ENCODE results near the gene RTN4IP1. TPM values are rescaled to one million over a fixed set of nuclear protein-coding genes. Genes with fewer than 3 reads are reported as not detected.
A peak's percentile ranks its signal among the peaks of the same experiment; 100 is the strongest.

RTN4IP1 gene, protein sequence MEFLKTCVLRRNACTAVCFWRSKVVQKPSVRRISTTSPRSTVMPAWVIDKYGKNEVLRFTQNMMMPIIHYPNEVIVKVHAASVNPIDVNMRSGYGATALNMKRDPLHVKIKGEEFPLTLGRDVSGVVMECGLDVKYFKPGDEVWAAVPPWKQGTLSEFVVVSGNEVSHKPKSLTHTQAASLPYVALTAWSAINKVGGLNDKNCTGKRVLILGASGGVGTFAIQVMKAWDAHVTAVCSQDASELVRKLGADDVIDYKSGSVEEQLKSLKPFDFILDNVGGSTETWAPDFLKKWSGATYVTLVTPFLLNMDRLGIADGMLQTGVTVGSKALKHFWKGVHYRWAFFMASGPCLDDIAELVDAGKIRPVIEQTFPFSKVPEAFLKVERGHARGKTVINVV
- 8.2 TPM for polyA plus RNA-seq (2013, experiment 1 of 2; ENCODE audit: insufficient read length)
- polyA plus RNA-seq (2013, experiment 2 of 2; ENCODE audit: insufficient read length): 7.6 TPM

- DNase-seq: peak; percentile 92
These were observed at the start of gene RTN4IP1, which contains the start of gene QRSL1 for GRCh38 chr6:106629103-106629858. Gene RTN4IP1 (minus strand): TSS chr6:106629498. CDS start chr6:106629021, 477 bp downstream. Gene QRSL1 (plus strand): TSS chr6:106629578. CDS start chr6:106629682, 104 bp downstream.

GRCh38 chr6:106677282-106677681, 48.0 kb upstream of the RTN4IP1 start:
- DNase-seq: no peak

GRCh38 chr6:106674541-106675229, 45.4 kb upstream of the RTN4IP1 start:
- no peak for DNase-seq

DNA sequence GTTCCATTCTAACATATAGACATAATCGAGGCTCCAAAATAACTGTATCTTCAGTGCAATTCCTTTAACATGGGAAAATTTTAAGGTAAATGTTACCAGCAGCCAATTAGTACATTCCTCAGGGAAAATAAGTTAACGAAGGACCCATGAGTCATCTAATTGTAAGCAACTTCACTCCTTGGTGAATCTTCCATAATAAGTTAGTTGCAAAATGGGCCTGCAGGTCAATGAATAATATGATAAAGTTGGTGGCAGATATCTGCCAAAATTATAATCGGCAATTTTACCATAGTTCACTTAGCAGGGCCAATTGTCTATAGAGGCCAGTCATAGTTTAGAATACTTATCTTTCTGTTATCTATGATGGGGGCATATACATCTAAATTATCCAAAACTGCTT, 42.4 kb upstream of the RTN4IP1 start:
- DNase-seq: no peak

DNA sequence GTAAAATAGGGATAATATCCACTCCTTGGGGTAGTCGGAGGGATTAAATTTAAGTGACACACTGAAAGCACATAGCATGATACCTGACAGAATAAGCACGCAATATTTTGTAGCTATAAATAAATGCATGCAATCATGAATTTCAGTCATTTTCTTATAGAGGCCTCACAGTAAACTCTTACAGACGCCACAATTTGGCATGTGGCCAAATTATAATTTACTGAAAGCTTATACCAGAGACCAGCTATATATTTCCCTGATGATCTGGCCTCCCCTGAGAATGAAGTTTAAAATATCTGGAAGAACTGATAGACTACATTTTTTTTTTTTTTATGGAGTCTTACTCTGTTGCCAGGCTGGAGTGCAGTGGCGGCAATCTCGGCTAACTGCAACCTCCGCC, 40.9 kb upstream of the RTN4IP1 start:
- DNase-seq: no peak

- DNase-seq: no peak
These were observed 37.7 kb upstream of the RTN4IP1 start for GRCh38 chr6:106667022-106667402.

GRCh38 chr6:106666282-106667021, 37.2 kb upstream of the RTN4IP1 start:
- no peak for DNase-seq

GRCh38 chr6:106662458-106662857, 33.2 kb upstream of the RTN4IP1 start:
- DNase-seq: no peak

DNA sequence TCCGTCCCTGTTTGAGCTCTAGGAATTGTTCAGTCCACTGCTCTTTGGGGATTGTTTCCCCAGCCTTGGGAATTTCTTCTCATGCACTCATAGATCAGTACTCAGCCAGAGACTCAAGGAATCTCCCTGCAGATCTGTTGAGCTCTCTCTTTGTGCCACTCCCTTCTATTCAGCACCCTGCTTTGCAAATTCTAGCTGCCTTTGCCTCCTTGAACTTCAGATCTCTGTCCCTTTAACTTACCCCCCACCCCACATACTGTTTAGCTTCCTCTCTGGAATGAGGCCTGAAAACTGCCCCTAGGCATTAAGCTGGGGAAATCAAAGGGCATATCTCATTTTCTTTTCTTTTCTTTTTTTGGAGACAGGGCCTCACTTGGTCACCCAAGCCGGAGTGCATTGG, 30.6 kb upstream of the RTN4IP1 start:
- no peak for DNase-seq

DNA sequence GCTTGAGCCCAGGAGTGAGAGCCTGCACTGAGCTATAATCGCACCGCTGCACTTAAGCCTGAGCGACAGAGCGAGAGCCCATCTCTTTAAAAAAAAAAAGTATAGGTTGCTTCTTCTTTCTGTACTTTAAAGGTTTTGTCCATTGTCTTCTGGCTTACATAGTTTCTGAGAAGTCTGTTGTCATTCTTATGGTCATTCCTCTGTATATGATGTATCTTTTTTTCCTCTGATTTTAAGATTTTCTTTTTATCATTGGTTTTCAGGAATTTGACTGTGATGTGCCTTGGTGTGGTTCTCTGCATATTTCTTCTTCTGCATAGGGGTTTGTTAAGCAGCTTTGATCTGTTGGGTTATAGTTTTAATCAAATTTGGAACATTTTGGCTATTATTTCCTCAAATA, 29.2 kb upstream of the RTN4IP1 start:
- no peak for DNase-seq

- no peak for DNase-seq
These were observed 19.5 kb upstream of the RTN4IP1 start for GRCh38 chr6:106648651-106649308.

- peak; percentile 12 for DNase-seq
These were observed 13.8 kb upstream of the RTN4IP1 start for GRCh38 chr6:106643061-106643460.

GRCh38 chr6:106642476-106642875, 13.2 kb upstream of the RTN4IP1 start:
- DNase-seq: no peak

DNA sequence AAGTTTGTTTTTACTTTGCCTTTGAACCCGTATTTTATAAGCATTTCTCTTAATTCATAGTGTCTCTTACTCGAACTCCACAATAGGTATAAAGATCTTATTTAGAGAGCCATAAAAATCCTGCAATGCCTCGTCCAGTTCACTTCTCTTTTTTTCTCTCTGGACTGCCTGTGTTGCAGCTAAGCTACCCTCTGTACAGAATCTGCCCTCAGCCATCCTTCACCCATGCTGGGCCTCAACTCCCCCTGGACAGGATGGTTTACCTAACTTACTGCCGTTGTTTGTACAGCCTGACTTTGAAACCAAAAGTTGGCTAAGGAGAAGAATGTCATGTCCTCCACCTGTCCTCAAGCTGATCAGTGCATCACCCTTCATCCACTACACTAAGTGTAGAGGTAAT, 10.5 kb upstream of the RTN4IP1 start:
- no peak for DNase-seq

DNA sequence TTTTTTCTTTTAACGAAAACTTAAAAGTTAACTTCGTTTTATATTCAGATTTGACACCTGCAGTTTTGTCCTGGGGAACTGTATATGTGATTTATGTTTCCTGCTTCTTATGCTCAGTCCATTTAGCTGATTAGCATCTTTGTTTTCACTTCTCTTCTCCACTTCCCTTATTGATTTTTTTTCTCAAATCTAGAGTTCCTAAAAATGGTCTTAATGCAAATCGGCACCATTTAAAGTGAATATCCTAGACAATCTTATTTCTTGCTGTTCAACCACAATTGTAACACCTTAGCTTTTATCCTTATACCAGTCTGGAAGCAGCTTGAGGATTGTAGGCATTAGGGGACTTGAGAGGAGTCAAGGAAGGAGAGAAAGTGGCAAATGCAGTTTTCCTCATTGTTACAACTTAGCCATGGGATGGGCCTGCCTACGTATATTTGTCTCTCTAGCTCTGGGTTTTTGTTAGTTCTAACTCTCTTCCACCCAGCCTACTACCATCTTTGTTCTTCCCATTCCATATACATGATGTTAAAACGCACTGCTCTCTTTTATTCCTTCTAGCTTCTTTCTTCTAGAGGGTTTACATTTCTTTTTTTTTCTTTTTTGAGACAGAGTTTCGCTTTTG, 8.5 kb upstream of the RTN4IP1 start:
- no peak for DNase-seq

DNA sequence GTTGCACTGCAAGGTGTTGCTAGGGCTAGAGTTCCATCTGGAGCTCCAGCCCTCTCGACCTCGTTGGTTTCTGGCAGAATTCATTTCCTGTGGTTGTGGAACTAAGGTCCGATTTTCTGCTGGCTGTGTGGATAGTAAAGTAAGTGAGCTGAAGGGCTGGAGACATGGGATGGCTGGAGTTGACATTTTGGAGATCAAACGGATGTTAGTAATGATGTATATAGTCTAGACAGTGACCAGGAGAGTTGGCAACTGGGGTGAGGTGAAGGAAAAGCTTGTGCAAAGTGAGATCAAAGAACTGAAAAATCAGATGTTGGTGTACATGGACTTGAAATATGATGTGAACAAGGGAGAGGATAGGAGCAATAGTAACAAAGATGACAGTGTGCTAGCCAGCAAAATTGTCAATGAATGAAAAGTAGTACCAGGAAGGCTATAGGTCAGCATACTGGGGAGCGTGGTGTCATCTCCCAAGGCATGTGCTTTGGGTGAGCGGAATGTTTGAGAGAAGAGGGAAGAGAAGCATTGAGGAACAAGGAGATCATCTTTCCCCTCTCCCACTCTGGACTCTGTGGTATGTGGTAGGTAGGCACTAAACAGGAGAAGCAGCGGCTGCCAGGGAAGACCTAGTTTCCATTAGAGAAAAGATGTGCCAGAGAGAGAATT, 7.9 kb upstream of the RTN4IP1 start:
- no peak for DNase-seq

DNA sequence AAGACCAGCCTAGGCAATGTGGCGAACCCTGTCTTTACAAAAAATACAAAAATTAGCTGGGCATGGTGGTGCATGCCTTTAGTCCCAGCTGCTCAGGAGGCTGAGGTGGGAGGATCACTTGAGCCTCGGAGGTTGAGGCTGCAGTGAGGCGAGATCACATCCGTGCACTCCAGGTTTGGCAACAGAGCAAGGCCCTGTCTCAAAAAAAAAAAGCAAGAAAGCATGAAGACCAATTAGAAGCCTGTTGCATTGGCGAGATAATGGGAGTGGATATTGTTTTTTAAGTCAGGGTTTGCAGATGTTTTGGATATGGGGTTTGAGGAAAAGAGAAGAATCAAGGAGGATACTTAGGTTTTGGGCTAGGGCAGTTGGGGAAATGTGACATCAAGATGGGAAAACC, 5.3 kb upstream of the RTN4IP1 start:
- no peak for DNase-seq

DNA sequence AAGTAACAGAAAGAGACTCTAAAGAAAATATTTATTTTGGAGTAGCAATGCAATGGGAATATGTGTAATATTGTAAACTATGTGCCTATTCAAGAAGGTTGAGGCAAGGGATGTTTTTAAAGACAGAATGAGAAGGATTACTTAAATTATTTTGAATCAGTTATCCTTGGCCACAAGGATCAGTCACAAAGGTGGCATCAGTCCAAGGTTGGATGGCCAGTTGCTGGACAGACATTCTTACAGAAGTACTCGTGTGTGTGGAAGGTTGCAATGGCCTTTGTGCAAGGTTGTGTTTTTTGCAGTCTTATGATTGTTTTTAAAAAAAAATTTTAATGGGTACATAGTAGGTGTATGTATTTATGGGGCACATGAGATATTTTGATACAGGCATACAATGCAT, 2.0 kb upstream of the RTN4IP1 start:
- DNase-seq: peak; percentile 46

DNA sequence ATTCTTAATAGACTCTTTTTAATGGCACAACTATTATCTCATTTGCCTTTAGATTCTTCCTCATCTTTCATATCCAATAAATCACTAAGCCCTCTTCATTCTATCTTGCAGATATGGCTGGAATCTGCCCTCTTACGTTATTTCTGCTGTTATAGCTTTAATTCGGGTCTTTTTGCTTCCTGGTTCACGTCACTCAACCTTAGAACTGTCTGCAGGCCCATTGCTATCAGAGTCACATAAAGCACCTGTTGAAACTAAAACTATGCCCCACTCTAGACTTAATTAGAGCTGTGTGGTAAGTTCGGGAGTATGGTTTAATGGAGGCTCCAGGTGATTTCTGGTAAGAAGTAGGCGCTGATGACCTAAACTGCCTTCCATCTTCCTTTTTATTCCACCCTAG, 1.1 kb upstream of the RTN4IP1 start:
- no peak for DNase-seq

- no peak for DNase-seq
These were observed 513 bp upstream of the RTN4IP1 start for GRCh38 chr6:106629859-106630163.

- no peak for DNase-seq
These were observed 618 bp downstream of the RTN4IP1 start for GRCh38 chr6:106628658-106629102.

All from fibroblast of skin of scalp (primary cell).